WERI-Rb-1 (cell line): ENCODE measurements around the gene SRRM5.

Experiments used
- DNase-seq: peaks from one replicate; pipeline ENCODE4 v3.0.0-alpha.2; 2020
- H3K27ac ChIP-seq: fragments of 250-450 bp; sonication (Bioruptor Pico); 2 replicates; pipeline ENCODE4 v1.5.1; 2020; ENCODE audit warnings: mild to moderate bottlenecking, moderate library complexity
- H3K27me3 ChIP-seq: fragments of 250-450 bp; sonication (Bioruptor Pico); 2 replicates; pipeline ENCODE4 v1.5.1; 2021; ENCODE audit warnings: mild to moderate bottlenecking, low read depth, moderate library complexity; ENCODE audit not compliant: insufficient read depth, severe bottlenecking
- H3K36me3 ChIP-seq: fragments of 250-450 bp; sonication (Bioruptor Pico); 2 replicates; pipeline ENCODE4 v1.5.1; 2020; ENCODE audit warnings: mild to moderate bottlenecking, moderate library complexity
- H3K4me3 ChIP-seq: 2 replicates; pipeline ENCODE4 v1.5.1; 2011; ENCODE audit warnings: low read depth, mild to moderate bottlenecking, control low read depth, low read length
- H3K9me3 ChIP-seq: fragments of 250-450 bp; sonication (Bioruptor Pico); 2 replicates; pipeline ENCODE4 v1.5.1; 2021; ENCODE audit warnings: mild to moderate bottlenecking, moderate library complexity; ENCODE audit not compliant: severe bottlenecking
- TF ChIP-seq, protein P1 (sequence below): IDR thresholded peaks from 2 replicates; pipeline ENCODE4 v1.5.1; 2011; ENCODE audit warnings: low read depth, mild to moderate bottlenecking, control low read depth, inconsistent platforms, low read length

The SRRM5 gene

DNA sequence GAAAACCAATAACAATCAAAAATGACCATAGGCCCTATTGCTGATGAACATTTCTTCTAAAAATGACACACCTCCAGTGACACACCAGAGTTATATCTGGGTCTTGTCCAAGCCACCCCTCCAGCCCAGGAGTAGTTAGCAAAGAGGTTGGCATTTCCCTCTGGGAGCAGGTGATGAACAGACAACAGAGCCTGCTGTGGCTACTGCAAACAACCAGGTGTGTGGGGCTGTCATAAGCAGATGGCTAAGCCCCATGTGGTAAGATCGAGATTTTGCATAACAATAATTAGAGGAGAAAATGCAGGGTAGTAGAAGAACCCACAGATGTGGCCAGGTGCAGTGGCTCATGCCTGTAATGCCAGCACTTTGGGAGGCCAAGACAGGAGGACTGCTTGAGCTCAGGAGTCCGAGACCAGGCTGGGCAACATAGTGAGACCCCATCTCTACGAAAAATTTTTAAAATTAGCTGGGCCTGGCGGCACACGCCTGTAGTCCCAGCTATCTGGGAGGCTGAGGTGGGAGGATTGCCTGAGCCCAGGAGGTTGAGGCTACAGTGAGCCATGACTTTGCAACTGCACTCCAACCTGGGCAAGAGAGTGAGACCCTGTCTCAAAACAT is 41.6 kb upstream of the SRRM5 start:
- no peak overlapping the region for H3K27ac ChIP-seq
- H3K36me3 ChIP-seq = peaks cover 40% of the 10 kb centered on the region
- H3K9me3 ChIP-seq = no peaks in the 10 kb centered on the region
- no peak for DNase-seq
- no peak overlapping the region for H3K4me3 ChIP-seq
- TF ChIP-seq, protein P1, sequence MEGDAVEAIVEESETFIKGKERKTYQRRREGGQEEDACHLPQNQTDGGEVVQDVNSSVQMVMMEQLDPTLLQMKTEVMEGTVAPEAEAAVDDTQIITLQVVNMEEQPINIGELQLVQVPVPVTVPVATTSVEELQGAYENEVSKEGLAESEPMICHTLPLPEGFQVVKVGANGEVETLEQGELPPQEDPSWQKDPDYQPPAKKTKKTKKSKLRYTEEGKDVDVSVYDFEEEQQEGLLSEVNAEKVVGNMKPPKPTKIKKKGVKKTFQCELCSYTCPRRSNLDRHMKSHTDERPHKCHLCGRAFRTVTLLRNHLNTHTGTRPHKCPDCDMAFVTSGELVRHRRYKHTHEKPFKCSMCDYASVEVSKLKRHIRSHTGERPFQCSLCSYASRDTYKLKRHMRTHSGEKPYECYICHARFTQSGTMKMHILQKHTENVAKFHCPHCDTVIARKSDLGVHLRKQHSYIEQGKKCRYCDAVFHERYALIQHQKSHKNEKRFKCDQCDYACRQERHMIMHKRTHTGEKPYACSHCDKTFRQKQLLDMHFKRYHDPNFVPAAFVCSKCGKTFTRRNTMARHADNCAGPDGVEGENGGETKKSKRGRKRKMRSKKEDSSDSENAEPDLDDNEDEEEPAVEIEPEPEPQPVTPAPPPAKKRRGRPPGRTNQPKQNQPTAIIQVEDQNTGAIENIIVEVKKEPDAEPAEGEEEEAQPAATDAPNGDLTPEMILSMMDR = no peak
- H3K27me3 ChIP-seq = no peaks in the 10 kb centered on the region

DNA sequence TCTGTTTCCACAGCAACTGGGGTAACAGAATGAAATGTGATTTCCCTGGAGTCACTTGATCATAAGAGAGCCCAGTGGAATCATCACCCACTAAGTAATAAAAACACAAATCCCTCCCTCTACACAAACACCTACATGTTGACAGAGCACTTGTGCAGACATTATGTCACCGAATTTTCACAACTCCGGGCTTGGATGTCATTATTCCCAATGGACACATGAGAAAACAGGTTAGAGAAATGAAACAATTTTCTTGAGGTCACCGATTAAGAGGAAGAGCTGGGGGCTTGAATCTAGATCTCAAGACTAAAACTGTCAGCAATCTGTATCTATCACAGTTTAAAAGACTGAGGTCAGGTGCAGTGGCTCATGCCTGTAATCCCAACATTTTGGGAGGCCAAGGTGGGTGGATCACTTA is 39.7 kb upstream of the SRRM5 start:
- no peak for DNase-seq
- Histone ChIP-seq H3K27ac (no peak overlapping the region), H3K4me3 (no peak overlapping the region), H3K36me3 (peaks cover 40% of the 10 kb centered on the region), H3K27me3 (no peaks in the 10 kb centered on the region), H3K9me3 (no peaks in the 10 kb centered on the region)
- TF ChIP-seq, protein P1 = no peak

DNA sequence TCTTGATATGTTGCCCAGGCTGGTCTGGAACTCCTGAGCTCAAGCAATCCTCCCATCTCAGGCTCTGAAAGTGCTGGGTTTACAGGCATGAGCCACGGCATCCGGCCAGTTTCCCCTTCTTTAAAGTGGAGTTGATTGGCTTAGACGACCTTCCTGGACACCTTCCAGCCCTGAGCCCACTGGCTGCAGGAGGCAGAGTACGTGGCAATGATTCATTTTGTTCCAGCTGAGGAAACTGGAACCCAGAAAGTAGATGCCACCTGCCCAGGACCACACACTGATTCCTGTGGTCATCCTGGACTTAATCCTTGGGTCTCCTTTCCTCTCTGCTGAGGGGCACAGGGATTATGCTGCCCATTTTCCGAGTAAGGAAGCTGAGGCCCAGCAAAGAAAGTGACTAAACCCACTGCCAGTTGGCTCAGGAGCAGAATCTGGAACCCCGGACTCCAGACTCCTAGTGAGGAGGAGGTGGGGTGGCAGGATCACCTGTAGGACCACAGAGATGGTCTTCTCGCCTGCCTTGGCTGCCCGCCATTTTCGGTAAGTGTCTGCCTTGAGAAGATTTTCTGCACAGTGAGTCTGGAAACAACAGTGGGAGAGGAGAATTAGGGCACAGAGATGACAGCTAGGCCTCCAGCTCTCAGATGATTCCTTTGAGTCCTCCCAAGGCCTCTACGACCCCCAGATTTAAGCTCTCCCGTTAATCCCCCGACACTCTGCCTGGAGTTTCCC is 37.3 kb upstream of the SRRM5 start:
- Histone ChIP-seq H3K9me3 (no peaks in the 10 kb centered on the region), H3K4me3 (peak overlapping the region; percentile 100), H3K36me3 (peaks cover 34% of the 10 kb centered on the region), H3K27me3 (no peaks in the 10 kb centered on the region), H3K27ac (peak overlapping the region; percentile 92)
- peak; percentile 23 for DNase-seq
- TF ChIP-seq, protein P1 = no peak

DNA sequence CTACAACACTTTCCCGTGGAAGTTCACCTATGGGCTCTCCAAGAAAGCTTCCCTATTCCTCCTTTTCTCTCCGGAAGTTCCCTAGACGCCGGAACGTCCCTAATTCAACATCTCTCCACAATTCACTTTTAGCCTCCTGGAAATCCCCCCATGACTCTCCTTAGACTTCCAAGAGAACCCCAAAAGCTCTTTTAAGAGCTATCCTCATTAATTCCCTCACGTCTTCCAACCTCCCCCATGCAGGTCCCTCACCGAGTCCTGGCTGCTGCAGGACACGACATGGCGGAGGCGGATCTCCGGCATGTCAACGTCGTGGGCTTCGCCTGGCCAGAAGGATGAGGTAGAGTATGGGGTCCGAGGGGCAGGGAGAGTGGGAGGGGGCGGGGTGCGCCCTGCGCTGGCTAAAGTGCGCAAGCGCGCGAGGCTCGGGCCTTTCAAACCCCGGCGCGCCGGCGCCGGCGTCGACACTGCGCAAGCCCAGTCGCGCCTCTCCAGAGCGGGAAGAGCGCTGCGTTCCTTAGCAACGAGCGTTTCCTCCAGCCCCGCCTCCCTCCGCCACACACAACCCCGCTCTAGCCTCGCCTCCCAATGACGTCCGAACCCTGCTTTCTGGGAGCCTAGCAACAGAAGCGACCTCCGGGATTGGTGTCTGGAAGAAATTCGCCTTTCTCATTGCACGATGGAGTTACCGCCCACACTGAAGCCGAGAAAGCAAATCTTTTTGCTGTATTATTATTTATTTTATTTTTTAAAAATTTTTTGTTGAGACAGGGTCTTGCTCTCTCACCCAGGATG is 36.5 kb upstream of the SRRM5 start, which contains the start of the genes PINLYP and XRCC1:
Gene PINLYP, plus strand, starts transcription at position 646 of the 795 bp plus-strand sequence. CDS start 1,391 bp downstream, outside the sequence.
Gene XRCC1, minus strand, starts transcription at position 372 of the 795 bp plus-strand sequence. Its CDS starts 69 bp downstream, at position 303.
- peaks cover 31% of the 10 kb centered on the region for H3K36me3 ChIP-seq
- H3K27me3 ChIP-seq = no peaks in the 10 kb centered on the region
- H3K4me3 ChIP-seq = peak within 1 kb of the TSS; percentile 100
- H3K9me3 ChIP-seq = no peaks in the 10 kb centered on the region
- peak within 1 kb of the TSS; percentile 92 for H3K27ac ChIP-seq
- peak; percentile 98 for DNase-seq
- TF ChIP-seq, protein P1 = no peak

DNA sequence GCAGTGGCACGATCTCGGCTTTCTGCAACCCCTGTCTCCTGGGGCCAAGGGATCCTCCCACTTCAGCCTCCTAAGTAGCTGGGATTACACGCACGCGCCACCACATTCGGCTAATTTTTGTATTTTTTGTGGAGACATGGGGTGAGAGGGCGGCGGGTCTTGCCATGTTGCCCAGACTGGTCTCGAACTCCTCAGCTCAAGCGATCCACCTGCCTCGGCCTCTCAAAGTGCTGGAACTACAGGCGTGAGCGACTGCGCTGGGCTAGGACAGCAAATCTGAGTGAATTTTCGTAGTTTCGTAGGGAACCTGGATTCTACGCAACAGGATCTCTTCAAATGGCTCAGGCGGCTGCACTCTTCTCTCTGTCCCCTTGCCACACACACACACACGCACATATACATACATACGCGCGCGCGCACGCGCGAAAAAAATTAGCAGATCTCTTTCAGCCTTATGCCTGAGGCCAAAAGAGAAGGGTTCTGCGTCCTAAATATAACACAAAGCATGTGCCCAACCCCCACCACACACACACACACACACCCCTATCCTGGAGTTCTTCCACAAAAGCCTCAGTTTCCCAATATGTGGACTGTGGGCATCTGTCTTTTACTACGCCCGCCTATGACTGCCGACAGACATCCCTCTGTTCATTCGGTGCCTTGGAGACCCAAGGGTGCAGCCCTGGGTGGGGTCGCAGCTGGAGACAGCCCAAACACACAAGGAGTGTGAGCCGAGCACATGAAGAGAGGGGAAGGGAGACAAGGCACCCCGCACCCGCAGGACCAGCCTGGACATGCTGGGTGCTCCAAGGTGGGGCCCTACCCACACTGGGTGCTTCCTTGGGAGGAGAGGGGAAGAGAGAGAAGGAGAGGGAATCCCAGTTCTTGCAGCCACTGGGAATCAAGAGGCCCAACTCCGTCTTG is 35.7 kb upstream of the SRRM5 start:
- TF ChIP-seq, protein P1 = no peak
- Histone ChIP-seq H3K9me3 (no peaks in the 10 kb centered on the region), H3K27me3 (no peaks in the 10 kb centered on the region), H3K4me3 (peak overlapping the region; percentile 36), H3K36me3 (peaks cover 25% of the 10 kb centered on the region), H3K27ac (peak overlapping the region; percentile 76)
- no peak for DNase-seq
